HG03342 (cell line): Measurements from ENCODE around the gene APOA1.
A peak's percentile ranks its signal among the peaks of the same experiment; 100 is the strongest.

Source experiments
- ATAC-seq: cut with Tn5 transposase; IDR thresholded peaks from one replicate; pipeline ENCODE4 v1.9.1; 2021; ENCODE audit warnings: mild to moderate bottlenecking, moderate library complexity; ENCODE audit not compliant: unreplicated experiment

APOA1 gene

DNA sequence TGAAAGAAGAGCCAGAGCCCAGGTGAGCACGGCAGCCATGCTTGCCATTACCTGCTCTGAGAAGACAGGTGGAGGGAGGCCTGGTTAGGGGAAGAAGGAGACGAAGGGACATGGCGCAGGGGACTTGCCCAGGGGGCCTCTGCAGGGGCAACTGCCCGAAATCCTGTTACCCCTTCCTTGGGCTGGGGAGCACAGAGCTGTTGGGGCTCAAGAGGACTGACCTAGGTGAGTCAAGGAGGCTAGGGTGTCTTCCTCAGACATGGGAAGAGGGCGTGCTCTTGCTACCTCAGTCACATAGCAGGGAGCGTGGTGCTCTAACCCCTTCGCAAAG lies 45.6 kb downstream of the APOA1 start, which contains the start of gene APOA5:
APOA5 (minus strand) TSS at position 67 of the 331 bp plus-strand sequence; CDS start at position 48, 19 bp downstream.
- ATAC-seq: no peak

DNA sequence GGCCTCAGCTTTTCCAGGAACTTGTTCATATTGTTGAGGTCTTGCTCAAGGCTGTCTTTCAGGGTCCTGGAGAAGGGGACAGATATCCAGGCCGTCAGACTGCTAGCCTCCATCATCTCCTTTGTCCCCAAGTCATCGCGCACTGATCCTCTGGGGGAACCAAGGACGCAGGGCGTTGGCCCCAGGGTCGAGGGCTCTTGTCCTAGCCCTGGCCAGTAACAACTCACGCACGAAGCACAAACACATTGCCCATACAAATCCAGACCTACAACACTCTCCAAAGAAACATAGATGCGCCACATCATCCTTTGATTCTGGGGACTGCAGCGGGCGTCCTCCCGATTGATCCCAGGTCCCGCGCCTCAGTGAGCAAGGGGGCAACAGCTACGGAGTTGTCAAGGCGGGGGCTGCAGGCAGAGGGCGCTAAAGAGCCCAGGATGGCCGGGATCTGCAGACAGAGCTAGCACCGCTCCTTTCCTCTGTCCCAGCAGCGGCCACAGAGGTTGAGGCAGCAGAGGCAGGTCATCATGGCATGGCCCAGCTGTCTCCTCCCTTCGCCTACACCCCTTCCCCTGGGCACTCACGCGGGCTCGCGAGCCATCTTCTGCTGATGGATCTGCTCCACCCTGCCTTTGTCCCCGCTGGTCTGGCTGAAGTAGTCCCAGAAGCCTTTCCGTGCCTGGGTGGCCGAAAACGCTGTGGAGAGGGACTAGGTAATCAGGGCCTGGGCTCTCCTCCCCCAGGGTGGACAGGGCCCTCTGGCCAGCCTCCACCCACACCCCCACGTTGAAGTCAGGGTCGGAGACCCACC lies 46.2 kb downstream of the APOA1 start:
- ATAC-seq: peak; percentile 45

DNA sequence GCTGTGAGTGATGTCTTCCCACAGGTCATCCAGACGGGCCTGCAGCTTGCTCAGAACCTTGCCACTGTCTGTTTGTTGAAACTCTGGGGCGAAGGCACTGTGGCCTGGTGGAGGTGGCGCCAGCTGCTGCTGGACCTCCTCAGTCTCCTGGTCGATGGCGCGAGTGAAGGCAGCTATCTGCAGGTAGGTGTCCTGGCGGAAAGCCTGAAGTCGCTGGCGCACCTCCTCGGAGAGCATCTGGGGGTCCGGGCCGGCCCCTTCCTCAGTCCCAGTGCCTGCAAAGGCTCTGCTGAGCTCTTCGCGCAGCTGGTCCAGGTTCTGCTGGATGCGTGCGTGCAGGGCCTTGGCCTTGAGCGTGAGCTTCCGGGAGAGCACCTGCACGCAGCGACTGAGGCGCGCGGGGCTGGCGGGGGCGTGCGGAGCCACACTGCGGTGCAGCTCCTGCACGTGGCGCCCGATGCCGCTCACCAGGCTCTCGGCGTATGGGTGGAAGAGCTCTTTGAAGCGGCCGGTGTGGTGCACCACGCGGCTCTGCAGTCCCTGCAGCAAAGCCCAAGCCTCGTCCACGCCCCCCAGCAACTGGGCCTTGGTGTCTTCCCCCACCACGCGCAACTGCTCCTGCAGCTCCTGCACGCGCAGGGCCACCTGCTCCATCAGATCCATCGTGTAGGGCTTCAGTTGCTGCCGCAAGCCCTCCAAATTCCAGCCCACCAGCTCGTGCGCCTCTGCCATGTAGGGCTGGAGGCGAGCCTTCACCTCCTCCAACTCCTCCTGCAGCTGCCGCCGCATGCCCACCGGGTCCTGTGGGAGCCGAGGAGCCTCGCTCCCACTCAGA lies 47.0 kb downstream of the APOA1 start:
- no peak for ATAC-seq

DNA sequence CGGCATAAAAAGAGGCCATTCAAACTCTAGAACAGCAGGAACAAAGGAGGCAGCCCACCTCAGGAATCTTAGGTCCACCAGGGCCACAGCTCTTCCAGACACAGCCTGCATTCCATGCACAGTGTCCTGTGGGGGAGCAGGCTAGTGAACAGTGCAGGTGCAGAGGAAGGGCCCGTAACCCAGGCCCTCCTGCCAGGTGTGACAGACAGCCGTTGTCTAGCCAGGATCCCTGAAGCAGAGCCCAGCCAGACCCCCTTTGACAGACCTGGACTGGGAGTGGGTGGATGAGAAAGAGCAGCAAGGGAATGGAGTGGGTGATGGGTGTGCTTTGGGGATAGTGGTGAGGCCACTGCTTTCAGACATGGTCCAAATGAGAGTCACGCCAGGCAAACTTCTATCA lies 48.4 kb downstream of the APOA1 start:
- ATAC-seq: no peak

DNA sequence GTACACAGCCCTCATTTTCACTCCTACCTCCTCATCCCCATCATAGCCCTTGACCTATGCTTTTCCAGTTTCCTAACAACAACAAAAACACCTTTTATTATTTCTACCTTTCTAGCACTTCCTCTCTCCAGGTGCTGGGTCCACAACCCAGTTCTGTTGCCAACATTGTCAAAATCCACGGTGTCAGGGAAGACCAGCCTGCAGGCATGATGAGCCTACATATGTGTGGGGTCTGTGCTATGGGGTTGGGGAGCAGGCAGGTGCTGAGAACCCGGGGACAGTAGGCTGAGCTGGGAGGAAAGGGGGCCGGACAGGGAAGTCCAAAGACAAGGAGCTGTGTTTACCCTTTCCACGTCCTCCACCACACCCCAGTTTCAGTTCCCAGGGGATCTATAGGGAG lies 48.9 kb downstream of the APOA1 start:
- ATAC-seq: no peak

DNA sequence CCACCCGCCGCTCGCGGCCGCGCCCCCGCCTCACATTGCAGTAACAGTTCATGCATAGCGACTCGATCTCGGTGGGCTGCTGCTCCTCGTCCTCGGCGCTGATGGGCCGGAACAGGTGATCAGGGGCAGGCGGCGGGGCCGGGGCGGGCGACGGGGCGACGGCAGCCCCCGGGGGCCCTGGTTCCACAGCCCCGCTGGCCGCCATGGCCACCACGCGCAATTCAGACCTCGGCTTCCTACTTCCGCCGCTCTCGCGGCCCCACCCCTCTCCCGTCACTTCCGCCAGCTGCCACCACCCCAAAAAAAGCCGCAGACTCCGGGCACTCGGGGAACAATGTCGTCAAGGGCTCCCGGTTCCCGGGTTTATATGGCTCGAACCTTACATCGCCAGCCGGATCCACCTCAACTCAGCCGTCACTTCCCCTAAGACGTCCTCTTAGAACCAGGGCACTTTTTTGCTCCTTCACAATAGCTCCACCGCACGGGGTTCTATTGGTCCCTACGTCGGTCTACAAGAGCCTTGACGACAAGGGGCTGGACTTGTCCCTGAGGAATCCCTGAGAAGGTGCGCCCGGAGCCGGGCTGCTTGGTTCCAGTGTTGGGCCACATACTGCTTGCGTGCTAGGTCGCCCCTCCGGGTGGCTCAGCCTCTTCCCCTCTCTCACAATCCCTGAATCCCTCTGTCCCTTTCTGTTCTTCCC lies 49.5 kb downstream of the APOA1 start, which contains the start of gene ZPR1:
ZPR1 (minus strand) TSS at position 238 of the 701 bp plus-strand sequence; CDS start at position 205, 33 bp downstream.
- ATAC-seq: peak; percentile 86

DNA sequence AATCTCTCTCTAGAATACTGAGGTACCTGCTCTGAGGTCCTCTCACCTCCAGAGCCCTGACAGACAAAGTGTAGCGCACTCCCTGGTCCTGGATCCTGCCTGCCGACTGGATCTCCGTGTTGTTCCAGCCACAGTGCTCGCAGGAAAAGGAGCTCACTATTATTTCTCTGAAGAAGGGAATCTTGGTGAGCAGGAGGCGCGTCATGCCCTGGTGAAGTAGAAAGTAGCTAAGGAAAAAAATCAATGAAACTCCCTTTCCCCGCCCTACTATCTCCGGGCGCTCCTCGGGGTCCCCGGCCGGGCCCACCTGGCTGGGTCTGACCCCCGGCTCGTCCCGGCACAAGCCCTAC lies 50.0 kb downstream of the APOA1 start:
- ATAC-seq: peak; percentile 3

DNA sequence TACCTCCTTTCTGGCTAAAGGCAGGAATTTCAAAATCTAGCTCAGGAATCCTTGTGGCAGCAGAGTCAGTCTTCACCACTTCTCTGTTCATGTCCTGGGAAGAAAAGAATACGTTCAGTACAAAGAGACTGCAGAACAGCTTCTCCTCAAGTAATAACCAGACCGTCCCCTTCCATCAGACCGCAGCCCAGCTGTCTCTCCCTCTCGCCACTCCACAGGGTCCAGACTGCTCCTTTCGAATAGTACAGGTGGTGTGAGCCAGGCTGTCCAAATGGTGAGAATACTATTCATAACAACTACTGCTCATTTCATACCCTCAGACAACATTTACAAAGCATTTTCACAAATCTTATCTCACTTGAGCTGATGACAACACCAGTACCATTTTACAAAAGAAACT lies 50.5 kb downstream of the APOA1 start:
- ATAC-seq: no peak

DNA sequence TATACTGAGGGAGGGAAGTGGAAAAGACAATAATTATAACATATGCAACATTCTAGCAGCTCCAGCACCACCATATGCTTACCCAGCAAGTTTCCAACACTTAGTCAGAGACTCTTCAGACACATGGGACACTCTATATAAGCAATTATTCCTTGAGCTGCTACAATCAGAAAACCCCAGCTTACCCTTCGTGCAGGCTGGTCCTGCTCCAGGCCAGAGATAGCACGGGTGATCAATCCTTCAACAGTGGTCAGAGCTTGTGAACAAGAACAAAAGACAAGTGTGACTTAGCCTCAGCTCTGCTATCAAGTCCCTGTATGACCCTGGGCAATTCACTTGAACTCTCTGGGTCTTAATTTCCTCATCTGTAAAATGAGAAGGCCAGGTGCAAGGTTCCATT lies 51.1 kb downstream of the APOA1 start:
- no peak for ATAC-seq
